GM12874 (cell line): ENCODE data around the gene PCSK6.

Source experiments
- TF ChIP-seq, protein P1 (sequence below): IDR thresholded peaks from 2 replicates; pipeline ENCODE4 v1.5.1; 2011; ENCODE audit warnings: low read depth, mild to moderate bottlenecking, control low read depth, low read length, moderate library complexity; ENCODE audit not compliant: insufficient read depth

The PCSK6 gene

DNA sequence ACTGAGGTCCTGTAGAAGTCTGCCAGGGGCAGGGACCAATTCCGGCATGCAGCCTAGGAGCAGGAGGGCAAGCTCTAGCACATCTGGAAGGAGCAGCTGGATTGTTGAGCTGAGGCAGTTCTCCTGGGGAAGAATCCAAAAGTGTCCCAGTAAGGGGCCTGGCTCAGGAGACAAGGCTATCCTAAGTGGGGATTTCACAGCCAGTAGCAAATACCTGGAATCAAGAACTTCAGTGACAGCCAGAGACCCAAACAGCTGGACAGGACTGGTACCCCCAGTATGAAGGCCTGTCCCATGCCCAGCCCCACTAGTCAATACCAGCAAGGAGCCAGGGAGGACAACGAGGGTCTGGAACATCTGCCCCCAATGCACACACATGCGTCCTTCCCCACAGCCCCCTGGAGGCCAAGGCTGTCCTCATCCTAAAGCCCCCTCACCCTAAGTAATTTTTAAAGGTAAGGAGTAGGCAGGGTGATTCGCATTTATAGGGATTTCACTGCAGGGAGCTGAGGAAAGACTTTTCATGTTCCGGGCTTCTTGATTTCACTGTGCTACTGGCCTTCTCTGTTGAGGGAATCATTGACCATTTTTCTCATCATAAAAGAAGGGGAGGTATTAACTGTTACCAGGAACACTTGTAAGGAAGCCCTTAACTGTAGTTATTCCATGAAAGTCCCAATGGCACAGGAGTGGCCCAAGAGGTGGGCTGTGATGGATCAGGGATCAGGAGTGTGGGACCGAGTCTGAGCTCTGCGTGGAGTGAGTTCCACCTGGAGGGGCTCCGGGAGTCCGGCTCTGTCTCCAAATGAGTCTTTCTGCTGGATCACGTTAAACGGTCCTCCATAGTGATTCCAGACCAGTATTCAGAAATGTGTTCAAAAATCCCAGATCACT, 235.1 kb downstream of the PCSK6 start:
- TF ChIP-seq, protein P1, sequence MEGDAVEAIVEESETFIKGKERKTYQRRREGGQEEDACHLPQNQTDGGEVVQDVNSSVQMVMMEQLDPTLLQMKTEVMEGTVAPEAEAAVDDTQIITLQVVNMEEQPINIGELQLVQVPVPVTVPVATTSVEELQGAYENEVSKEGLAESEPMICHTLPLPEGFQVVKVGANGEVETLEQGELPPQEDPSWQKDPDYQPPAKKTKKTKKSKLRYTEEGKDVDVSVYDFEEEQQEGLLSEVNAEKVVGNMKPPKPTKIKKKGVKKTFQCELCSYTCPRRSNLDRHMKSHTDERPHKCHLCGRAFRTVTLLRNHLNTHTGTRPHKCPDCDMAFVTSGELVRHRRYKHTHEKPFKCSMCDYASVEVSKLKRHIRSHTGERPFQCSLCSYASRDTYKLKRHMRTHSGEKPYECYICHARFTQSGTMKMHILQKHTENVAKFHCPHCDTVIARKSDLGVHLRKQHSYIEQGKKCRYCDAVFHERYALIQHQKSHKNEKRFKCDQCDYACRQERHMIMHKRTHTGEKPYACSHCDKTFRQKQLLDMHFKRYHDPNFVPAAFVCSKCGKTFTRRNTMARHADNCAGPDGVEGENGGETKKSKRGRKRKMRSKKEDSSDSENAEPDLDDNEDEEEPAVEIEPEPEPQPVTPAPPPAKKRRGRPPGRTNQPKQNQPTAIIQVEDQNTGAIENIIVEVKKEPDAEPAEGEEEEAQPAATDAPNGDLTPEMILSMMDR: no peak
